Islet precursor cell (in vitro differentiated cells): ENCODE measurements around the gene SLC27A3.

ENCODE experiments used
- DNase-seq: peaks from one replicate; pipeline ENCODE4 v3.0.0-alpha.2; 2018

The SLC27A3 gene

GRCh38 chr1:153801028-153801625 is 25.9 kb downstream of the SLC27A3 start:
- DNase-seq = no peak

DNA sequence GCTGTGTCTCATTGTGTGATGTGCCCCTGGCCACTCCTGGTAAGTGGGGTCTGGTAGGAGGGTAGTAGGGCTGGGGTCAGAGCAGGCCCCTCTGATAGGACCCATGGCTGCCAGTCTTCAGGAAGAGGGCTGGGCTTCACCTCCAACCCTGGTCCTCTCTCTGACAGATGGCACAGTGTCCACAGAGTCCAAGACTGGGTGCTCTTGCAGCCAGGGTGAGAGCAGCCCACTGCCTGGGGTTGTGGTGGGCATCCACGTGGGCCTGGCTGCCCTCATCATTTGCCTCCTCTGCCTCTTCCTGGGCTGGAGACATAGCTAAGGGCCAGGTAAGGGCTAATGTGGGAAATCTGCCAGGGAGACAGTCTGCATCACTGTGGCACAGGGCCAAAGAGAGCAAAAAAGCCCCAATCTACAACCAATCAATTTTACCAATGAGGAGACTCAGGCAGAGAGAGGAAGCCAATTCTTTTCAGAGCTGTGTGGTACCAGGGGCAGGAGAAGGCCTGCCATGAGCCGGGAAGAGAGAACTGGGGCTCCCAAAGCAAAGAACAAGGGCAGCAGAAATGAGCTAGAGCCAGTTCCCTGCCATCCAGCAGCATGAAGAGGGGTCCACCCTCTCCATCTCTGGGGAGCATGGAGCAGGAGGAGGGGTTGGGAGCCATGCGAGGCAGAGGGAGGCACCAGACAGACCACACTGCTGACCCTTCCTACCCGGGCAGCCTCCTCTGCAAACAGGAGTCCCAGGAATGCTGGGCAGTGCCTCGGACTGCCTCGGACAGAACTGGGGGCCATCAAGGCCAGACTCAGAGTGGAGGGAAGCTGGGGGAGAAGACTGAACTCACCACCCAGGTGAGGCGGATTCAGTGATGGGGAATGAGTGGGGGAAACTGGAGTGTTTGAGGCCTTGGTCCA is 26.8 kb downstream of the SLC27A3 start:
- no peak for DNase-seq

DNA sequence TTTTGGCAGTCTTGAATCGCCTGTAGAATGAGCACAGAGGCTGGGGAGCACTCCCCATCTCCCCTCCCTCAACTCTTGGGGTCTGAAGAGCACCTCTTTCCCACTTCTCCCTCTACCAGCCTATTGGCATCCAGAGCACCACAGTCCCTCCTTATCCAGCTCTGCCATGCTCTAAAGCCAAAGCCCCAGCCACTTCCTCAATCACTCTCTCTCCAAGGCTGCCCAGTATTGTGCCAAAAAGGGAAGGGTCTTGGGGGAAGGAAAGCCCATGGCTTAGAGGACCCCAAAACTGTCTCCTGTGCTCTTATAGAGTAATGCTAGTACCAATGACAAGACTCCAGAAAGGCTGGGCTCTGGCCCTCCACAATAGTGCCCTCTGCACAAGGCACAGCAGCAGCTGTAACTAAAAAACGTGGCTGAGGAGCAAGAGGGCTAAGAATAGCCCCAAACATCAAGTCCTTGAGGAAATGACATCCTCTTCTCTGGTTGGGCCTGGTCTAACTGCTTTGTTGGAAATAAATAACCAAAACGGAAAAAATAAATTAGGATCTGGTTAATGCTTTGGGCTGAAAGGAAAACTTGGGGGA is 28.4 kb downstream of the SLC27A3 start:
- DNase-seq = no peak

GRCh38 chr1:153804112-153804511 is 28.9 kb downstream of the SLC27A3 start:
- no peak for DNase-seq

DNA sequence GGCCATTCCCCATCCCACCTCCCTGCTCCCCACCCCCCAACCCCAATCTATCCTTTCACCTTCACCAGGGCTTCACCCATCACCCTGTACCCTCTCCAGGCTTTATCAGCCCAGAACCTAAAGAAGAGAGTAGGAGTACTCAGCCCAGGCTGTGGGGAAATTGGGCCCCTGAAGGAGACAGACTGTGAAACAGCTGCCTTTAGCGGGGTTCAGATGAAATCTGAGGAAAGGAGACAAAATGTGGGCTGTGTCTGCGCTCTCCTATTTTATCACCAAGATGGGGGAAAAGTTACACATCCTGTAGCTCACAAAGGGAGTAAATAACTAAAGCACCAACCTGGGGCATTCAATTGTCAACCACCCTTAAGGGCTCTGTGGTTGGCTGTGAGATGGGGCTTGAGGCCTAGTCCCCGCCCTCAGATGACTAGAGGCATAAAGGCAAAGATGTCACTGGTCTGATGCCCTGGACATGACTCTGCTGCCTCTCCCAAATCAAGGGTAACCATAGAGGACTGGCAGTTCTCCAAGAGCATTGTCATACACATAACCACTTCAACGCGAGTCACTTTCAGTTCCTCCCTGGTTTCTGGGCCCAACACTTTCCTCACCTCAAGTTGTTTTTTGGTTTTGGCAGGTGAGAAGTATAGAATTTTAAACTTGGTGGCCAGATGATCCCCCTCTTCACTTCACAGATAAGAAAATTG is 30.0 kb downstream of the SLC27A3 start:
- DNase-seq = no peak

GRCh38 chr1:153805886-153806719 is 30.9 kb downstream of the SLC27A3 start:
- DNase-seq = no peak

DNA sequence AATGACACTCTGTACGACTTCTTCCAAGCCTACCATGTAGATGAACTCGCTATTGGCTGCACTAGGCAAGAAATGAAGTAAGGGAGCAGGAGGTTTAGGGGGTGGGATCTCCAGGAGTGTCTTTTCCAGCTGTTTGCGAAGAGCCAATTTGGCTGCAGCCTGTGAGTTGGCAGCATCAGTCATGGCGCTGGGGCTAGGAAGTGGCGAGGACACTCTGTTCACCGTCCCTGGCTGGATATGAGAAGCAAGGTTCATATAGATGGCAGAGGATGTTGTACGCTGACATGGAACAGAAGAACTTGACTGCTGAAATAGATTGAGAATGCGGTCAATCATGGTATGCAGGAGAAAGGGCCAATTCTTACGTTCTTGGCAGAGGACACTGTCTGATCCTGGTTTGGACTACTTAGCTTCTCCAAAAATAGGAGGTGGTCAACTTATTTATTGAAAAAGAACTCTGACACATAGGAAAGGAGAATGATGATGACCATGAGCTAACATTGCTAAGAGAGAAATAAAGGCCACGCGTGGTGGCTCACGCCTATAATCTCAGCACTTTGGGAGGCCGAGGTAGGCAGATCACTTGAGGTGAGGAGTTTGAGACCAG is 41.2 kb downstream of the SLC27A3 start:
- no peak for DNase-seq

DNA sequence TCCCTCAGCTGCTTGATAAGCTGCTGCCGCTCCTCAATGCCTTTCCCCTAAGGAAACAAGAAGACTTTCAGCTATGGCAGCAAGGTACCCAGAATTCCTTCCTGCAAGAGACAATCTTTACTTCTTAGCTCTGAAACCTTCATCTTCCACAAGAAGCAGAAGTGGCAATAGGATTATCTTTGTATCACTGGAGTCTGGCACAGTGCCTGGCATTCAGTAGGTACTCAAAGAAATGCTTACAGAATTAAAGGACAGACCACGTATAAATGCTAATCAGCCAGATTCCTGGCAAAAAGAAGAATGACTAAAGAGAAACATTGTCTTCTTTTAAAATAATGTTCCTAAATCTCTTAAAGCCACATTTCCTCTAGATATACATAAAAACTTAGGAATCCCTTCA is 43.7 kb downstream of the SLC27A3 start:
- DNase-seq = no peak

- DNase-seq = no peak
Measured at GRCh38 chr1:153827168-153827964, 52.2 kb downstream of the SLC27A3 start.
